ENCODE data around the gene NXNL1. TPM values are rescaled to one million over a fixed set of nuclear protein-coding genes. Genes with fewer than 3 reads are reported as not detected.

The NXNL1 gene, protein sequence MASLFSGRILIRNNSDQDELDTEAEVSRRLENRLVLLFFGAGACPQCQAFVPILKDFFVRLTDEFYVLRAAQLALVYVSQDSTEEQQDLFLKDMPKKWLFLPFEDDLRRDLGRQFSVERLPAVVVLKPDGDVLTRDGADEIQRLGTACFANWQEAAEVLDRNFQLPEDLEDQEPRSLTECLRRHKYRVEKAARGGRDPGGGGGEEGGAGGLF
- not detected in 2 replicates for total RNA-seq

DNA sequence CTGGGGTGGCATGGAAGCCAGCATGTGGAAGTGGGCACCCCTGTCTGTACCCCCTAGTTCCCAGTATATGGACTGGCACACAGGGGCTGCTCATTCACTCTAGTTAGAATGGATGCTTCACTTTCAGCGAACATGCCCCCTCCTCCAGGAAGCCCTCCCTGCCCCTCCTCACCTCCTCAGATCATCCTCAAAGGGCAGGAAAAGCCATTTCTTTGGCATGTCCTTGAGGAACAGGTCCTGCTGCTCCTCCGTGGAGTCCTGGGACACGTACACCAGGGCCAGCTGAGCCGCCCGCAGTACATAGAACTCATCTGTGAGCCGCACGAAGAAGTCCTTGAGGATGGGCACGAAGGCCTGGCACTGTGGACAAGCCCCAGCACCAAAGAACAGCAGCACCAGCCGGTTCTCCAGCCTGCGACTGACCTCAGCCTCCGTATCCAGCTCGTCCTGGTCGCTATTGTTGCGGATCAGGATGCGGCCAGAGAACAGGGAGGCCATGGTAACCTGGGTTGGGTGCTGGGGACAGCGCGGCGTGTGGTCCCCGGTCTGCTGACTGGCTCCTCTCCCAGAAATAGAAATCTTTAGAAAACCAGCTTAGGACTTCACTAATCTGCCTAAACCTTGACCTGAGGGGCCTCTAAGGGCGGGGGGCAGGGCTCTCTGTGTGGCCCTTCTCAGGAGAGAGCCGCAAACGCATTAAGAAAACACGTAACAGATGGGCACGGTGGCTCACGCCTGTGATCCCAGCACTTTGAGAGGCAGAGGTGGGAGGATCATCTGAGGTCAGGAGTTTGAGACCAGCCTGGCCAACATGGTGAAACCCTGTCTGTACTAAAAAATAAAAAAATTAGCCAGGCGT, at the start of gene NXNL1:
TSS of gene NXNL1 (minus strand) at position 555 of the 859 bp plus-strand sequence. CDS start at position 498, 57 bp downstream.

DNA sequence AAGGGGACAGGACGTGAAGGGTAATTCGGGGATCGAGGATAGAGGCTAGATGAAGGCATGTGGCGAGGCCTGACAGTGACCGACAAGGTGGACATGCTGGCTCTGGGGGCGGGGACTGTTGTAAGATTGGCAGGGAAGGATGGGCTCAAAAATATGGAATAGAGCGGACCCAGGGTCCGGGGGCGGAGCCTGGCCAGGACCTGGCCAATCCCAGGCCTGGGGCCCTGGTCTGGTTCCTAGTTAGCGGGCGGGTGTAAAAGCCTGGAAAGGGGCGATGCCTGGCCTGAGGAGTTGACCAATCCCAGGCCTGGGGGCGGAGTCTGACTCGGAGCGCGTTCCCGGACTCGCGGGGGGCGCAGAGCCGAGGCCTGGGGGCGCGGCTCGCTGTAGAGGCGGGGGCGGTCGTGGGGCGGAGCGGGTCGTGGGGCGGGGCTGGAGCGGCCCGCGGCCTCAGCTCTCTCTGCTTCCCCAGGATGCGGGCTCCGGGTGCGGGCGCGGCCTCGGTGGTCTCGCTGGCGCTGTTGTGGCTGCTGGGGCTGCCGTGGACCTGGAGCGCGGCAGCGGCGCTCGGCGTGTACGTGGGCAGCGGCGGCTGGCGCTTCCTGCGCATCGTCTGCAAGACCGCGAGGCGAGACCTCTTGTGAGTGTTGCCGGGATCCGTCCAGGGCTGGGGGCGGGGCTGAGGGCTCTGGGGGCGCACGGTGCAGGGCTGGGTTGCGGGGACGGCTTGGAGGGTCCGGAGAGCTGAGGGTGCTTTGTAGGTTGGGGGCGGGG, 9.5 kb upstream of the NXNL1 start, which contains the start of gene SLC27A1:
TSS of gene SLC27A1 (plus strand) at position 457 of the 774 bp plus-strand sequence. CDS start at position 474, 17 bp downstream.

DNA sequence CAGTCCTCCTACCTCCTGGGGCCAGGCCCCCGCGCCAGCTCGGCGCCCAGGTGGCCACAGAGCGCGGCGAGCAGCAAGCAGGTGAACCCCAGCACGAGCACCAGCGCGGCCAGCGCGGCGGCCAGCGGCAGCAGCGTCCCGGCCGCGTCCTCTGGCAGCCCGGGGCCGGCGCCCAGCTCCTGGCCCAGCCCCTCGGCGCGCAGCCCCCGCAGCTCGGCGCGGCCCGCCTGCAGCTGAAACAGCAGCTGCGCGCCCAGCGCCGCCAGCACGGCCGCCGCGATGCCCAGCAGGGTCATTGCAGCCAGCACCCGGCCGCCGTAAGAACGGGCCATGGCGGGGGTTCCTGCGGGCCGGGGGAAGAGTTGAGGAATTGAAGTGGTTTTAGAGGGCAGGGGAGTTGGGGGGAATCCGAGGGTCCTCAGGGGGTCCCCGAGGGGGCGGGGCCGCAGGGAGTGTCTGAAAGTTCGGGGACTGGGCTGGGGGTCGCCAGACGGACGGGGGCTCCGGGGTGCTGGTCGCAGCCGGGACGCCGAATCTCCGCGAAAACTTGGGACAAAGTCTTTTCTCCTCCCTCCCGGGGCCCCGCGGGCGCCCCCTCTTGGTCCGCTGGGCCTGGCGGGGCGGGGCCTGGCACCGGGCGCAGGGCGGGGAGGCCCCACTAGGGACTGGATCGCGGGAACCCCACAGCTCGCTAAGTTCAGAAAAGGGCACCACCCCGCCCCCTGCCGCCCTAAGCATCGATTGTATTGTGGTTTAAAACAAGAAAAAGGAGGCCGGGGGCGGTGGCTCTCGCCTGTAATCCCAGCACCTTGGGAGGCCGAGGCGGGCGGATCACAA, 12.4 kb downstream of the NXNL1 start, which contains the start of gene TMEM221:
TSS of gene TMEM221 (minus strand) at position 538 of the 837 bp plus-strand sequence. CDS start at position 332, 206 bp downstream.

DNA sequence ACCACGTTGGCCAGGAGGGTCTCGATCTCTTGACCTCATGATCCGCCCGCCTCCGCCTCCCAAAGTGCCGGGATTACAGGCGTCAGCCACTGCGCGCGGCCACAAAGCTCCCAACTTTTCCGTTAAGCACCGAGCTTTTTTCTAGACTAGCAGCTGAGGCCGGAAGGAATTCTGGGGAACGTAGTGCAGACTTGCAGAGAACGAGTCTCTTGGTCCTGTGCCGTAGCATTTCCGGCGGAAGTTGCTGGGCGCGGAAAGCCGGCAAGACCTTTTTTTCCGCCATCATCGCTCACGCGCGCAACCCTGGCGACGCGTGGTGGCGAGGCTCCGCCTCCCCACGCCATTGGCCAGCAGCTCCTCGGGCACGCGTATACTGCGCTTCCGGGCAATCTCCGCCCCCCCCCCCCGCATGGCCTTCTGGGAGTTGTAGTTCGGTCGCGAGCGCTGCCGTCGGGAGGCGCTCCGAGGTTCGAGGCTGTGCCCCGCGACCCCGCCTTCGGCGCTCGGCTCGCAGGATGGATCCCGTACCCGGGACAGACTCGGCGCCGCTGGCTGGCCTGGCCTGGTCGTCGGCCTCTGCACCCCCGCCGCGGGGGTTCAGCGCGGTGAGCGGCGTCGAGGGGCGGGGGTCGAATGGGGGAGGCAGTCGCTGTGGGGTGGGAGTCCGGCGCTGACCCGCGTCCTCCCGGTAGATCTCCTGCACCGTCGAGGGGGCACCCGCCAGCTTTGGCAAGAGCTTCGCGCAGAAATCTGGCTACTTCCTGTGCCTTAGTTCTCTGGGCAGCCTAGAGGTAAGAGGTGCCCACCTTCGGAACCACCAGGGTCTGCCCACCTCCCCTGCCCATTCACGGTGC, 40.9 kb downstream of the NXNL1 start, which contains the start of gene MVB12A:
TSS of gene MVB12A (plus strand) at position 427 of the 854 bp plus-strand sequence. CDS start at position 516, 89 bp downstream.

Other genes starting within 250 kb of the NXNL1 start
- gene USE1, start 245.6 kb downstream of the NXNL1 start, total RNA-seq: 15.2 and 52.7 TPM in 2 replicates
- gene OCEL1, start 234.7 kb downstream of the NXNL1 start, total RNA-seq: 5.4 and 6.3 TPM in 2 replicates
- 60.6 and 86.5 TPM in 2 replicates for gene NR2F6, start 215.0 kb downstream of the NXNL1 start, total RNA-seq
- 0.14 TPM in 1 of 2 replicates, not detected in the other for gene USHBP1, start 196.2 kb downstream of the NXNL1 start, total RNA-seq
- gene BABAM1, start 193.5 kb downstream of the NXNL1 start, total RNA-seq: 93.4 and 96.1 TPM in 2 replicates
- gene ANKLE1, start 179.0 kb downstream of the NXNL1 start, total RNA-seq: 0.44 and 0.57 TPM in 2 replicates
- gene ABHD8, start 157.5 kb downstream of the NXNL1 start, total RNA-seq: 8.3 and 12.0 TPM in 2 replicates
- gene MRPL34, start 155.1 kb downstream of the NXNL1 start, total RNA-seq: 26.7 and 51.8 TPM in 2 replicates
- gene DDA1, start 151.4 kb downstream of the NXNL1 start, total RNA-seq: 28.0 and 29.3 TPM in 2 replicates
- 4.4 and 6.6 TPM in 2 replicates for gene ANO8, start 126.1 kb downstream of the NXNL1 start, total RNA-seq
- gene GTPBP3, start 123.4 kb downstream of the NXNL1 start, total RNA-seq: 13.3 and 24.3 TPM in 2 replicates
- gene PLVAP, start 83.6 kb downstream of the NXNL1 start, total RNA-seq: not detected in 2 replicates
- gene CCDC194, start 66.7 kb downstream of the NXNL1 start, total RNA-seq: 0.22 TPM in 1 of 2 replicates, not detected in the other
- gene BST2, start 55.3 kb downstream of the NXNL1 start, total RNA-seq: 6.2 and 36.3 TPM in 2 replicates
- gene MVB12A, start 40.9 kb downstream of the NXNL1 start, total RNA-seq: 43.8 and 56.0 TPM in 2 replicates
- not detected in 2 replicates for gene TMEM221, start 12.3 kb downstream of the NXNL1 start, total RNA-seq
- 10.2 and 22.8 TPM in 2 replicates for gene SLC27A1, start 9.6 kb upstream of the NXNL1 start, total RNA-seq
- gene PGLS, start 50.7 kb upstream of the NXNL1 start, total RNA-seq: 52.0 and 110 TPM in 2 replicates
- 200 and 201 TPM in 2 replicates for gene COLGALT1, start 94.7 kb upstream of the NXNL1 start, total RNA-seq
- 0.44 and 1.3 TPM in 2 replicates for gene UNC13A, start 227.4 kb upstream of the NXNL1 start, total RNA-seq

All from placental pericyte (primary cell).